Measurements from ENCODE around the gene LEO1. TPM values are rescaled to one million over a fixed set of nuclear protein-coding genes. Genes with fewer than 3 reads are reported as not detected.

Gene LEO1
- total RNA-seq, 1 experiment from 2014 or later = 24.1 TPM

- TF ChIP-seq EZH2phosphoT487 (IDR thresholded peaks at IDR 0.05; ENCODE audit: borderline replicate concordance, low read length) (no peak), EZH2 (IDR thresholded peaks at IDR 0.05; ENCODE audit: low read length, unreplicated experiment) (no peak), CTCF (conservative IDR thresholded peaks at IDR 0.05; ENCODE audit: low read depth, low read length) (no peak)
- Histone ChIP-seq H3K4me2 (ENCODE audit: low read length) (peak overlapping the region; percentile 95), H3K9me2 (replicated peaks; ENCODE audit: low read length) (no peaks in the 10 kb centered on the region), H3K36me3 (ENCODE audit: low read depth, low read length) (peaks cover 6% of the 10 kb centered on the region), H4K20me1 (ENCODE audit: low read length) (peaks cover 4% of the 10 kb centered on the region; the same call in 1 of the 2 replicates), H3K4me1 (ENCODE audit: insufficient read depth, low read length) (peaks cover 15% of the 10 kb centered on the region), H3K27ac (ENCODE audit: low read length) (peak overlapping the region; percentile 70), H3K79me2 (ENCODE audit: low read length) (peaks cover 75% of the 10 kb centered on the region), H3K27me3 (ENCODE audit: low read length) (no peaks in the 10 kb centered on the region), H2AFZ (ENCODE audit: low read length) (no peak overlapping the region), H3K4me3 (ENCODE audit: low read length) (peak overlapping the region; percentile 94), H3K9ac (ENCODE audit: low read length) (no peak overlapping the region), H3F3A (ENCODE audit: low read length, unreplicated experiment) (no peaks in the 10 kb centered on the region), H3K9me3 (ENCODE audit: low read length) (no peaks in the 10 kb centered on the region)
- intact Hi-C loops (cut with micrococcal nuclease) = no loop called here
- ATAC-seq (peak; percentile 25; the same call in 1 of the 2 replicates), DNase-seq (peak; percentile 51)
- BruUV-seq (replicated peaks) = no TSS peak
- CTCF ChIA-PET = no interaction called here
- POLR2A ChIA-PET (ENCODE audit: unreplicated experiment) = no interaction called here
These were observed 1.9 kb downstream of the LEO1 start for GRCh38 chr15:51969728-51970127.

- POLR2A ChIA-PET (ENCODE audit: unreplicated experiment) = no interaction called here
- no peaks in the 10 kb centered on the region for H3F3A ChIP-seq (ENCODE audit: low read length, unreplicated experiment)
- BruUV-seq (replicated peaks) = no TSS peak
- no peaks in the 10 kb centered on the region for H3K9me2 ChIP-seq (replicated peaks; ENCODE audit: low read length)
- no peak for DNase-seq
- H3K27me3 ChIP-seq (ENCODE audit: low read length) = no peaks in the 10 kb centered on the region
- H3K9ac ChIP-seq (ENCODE audit: low read length) = no peak overlapping the region
- H3K4me2 ChIP-seq (ENCODE audit: low read length) = no peak overlapping the region
- H3K79me2 ChIP-seq (ENCODE audit: low read length) = peaks cover 71% of the 10 kb centered on the region
- TF ChIP-seq CTCF (conservative IDR thresholded peaks at IDR 0.05; ENCODE audit: low read depth, low read length) = no peak
- no peak for TF ChIP-seq EZH2phosphoT487 (IDR thresholded peaks at IDR 0.05; ENCODE audit: borderline replicate concordance, low read length)
- no peak for TF ChIP-seq EZH2 (IDR thresholded peaks at IDR 0.05; ENCODE audit: low read length, unreplicated experiment)
- intact Hi-C loops (cut with micrococcal nuclease) = no loop called here
- no peak overlapping the region for H3K27ac ChIP-seq (ENCODE audit: low read length)
- ATAC-seq = no peak
- H3K36me3 ChIP-seq (ENCODE audit: low read depth, low read length) = peaks cover 6% of the 10 kb centered on the region
- peaks cover 4% of the 10 kb centered on the region; the same call in 1 of the 2 replicates for H4K20me1 ChIP-seq (ENCODE audit: low read length)
- no peak overlapping the region for H3K4me3 ChIP-seq (ENCODE audit: low read length)
- H3K9me3 ChIP-seq (ENCODE audit: low read length) = no peaks in the 10 kb centered on the region
- H3K4me1 ChIP-seq (ENCODE audit: insufficient read depth, low read length) = peaks cover 15% of the 10 kb centered on the region
- no peak overlapping the region for H2AFZ ChIP-seq (ENCODE audit: low read length)
- CTCF ChIA-PET = no interaction called here
These were observed 4.0 kb downstream of the LEO1 start for GRCh38 chr15:51967583-51967982.

DNA sequence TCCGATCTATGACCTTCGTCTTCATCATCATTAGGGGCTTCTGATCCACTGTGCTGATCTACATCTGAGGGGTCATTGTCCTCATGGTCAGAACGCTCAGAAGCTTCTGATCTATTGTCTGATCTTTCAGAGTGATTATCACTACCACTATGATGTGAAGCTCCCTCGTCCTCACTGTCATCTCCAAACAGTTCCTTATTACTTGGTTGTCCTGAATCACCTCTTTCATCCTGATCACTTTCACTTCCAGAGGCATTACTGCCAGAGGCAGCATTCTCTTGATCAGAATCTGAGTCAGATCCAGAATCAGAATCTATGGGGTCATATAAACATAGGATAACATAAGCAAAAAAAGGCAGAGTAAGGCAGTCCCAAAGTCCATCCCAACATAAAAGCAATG lies 5.4 kb downstream of the LEO1 start:
- Histone ChIP-seq H3K27ac (ENCODE audit: low read length) (no peak overlapping the region), H3K79me2 (ENCODE audit: low read length) (peaks cover 67% of the 10 kb centered on the region), H4K20me1 (ENCODE audit: low read length) (peaks cover 4% of the 10 kb centered on the region; the same call in 1 of the 2 replicates), H3F3A (ENCODE audit: low read length, unreplicated experiment) (no peaks in the 10 kb centered on the region), H3K9me2 (replicated peaks; ENCODE audit: low read length) (no peaks in the 10 kb centered on the region), H3K9ac (ENCODE audit: low read length) (no peak overlapping the region), H3K4me3 (ENCODE audit: low read length) (no peak overlapping the region), H3K4me1 (ENCODE audit: insufficient read depth, low read length) (peaks cover 15% of the 10 kb centered on the region), H3K4me2 (ENCODE audit: low read length) (no peak overlapping the region), H2AFZ (ENCODE audit: low read length) (no peak overlapping the region), H3K27me3 (ENCODE audit: low read length) (no peaks in the 10 kb centered on the region), H3K36me3 (ENCODE audit: low read depth, low read length) (peaks cover 6% of the 10 kb centered on the region), H3K9me3 (ENCODE audit: low read length) (no peaks in the 10 kb centered on the region)
- DNase-seq = no peak
- TF ChIP-seq EZH2 (IDR thresholded peaks at IDR 0.05; ENCODE audit: low read length, unreplicated experiment) = no peak
- TF ChIP-seq EZH2phosphoT487 (IDR thresholded peaks at IDR 0.05; ENCODE audit: borderline replicate concordance, low read length) = no peak
- TF ChIP-seq CTCF (conservative IDR thresholded peaks at IDR 0.05; ENCODE audit: low read depth, low read length) = no peak
- ChIA-PET CTCF (no interaction called here), POLR2A (ENCODE audit: unreplicated experiment) (no interaction called here)
- ATAC-seq = no peak
- BruUV-seq (replicated peaks) = no TSS peak
- intact Hi-C loops (cut with micrococcal nuclease) = no loop called here
